HepG2 (cell line): Measurements from ENCODE around the gene ECHS1. TPM values are rescaled to one million over a fixed set of nuclear protein-coding genes. Genes with fewer than 3 reads are reported as not detected.

ENCODE experiments used
- AKNA ChIP-seq: sonication (generic); formaldehyde crosslinking; IDR thresholded peaks from 2 replicates; pipeline ENCODE4 v1.4.0; 2020; ENCODE audit warnings: missing genetic modification reagents, borderline replicate concordance
- CENPX ChIP-seq: sonication (generic); formaldehyde crosslinking; IDR thresholded peaks from 2 replicates; pipeline ENCODE4 v1.9.0; 2021; ENCODE audit warnings: mild to moderate bottlenecking, missing genetic modification reagents, moderate library complexity
- SP140L ChIP-seq: sonication (generic); formaldehyde crosslinking; IDR thresholded peaks from 2 replicates; pipeline ENCODE4 v1.4.0; 2020; ENCODE audit warnings: missing genetic modification reagents, borderline replicate concordance
- TERF1 ChIP-seq: sonication (generic); formaldehyde crosslinking; IDR thresholded peaks from 2 replicates; pipeline ENCODE4 v1.8.0; 2022; ENCODE audit warnings: mild to moderate bottlenecking, missing genetic modification reagents, moderate library complexity
- THAP9 ChIP-seq: sonication (generic); formaldehyde crosslinking; IDR thresholded peaks from 2 replicates; pipeline ENCODE4; 2020; ENCODE audit warnings: missing genetic modification reagents, mild to moderate bottlenecking, borderline replicate concordance
- TIGD3 ChIP-seq: sonication (generic); formaldehyde crosslinking; IDR thresholded peaks from 2 replicates; pipeline ENCODE4 v1.5.1; 2020; ENCODE audit warnings: mild to moderate bottlenecking, missing genetic modification reagents, borderline replicate concordance
- USF2 ChIP-seq, 2 experiments: sonication (generic) in 1 of 2; formaldehyde crosslinking in 1 of 2; IDR thresholded peaks; 2 replicates each; pipeline versions ENCODE4 v1.5.1 to v1.6.1; 2011 to 2020; ENCODE audit warnings: borderline replicate concordance in 1 of 2, low read depth in 1 of 2, low read length in 1 of 2, mild to moderate bottlenecking in 1 of 2, missing genetic modification reagents in 1 of 2, moderate library complexity in 1 of 2
- ZBTB39 ChIP-seq: sonication (generic); formaldehyde crosslinking; IDR thresholded peaks from 2 replicates; pipeline ENCODE4 v1.5.0; 2020; ENCODE audit warnings: missing genetic modification reagents
- ZNF616 ChIP-seq: sonication (generic); formaldehyde crosslinking; IDR thresholded peaks from 2 replicates; pipeline ENCODE4 v1.5.0; 2020; ENCODE audit warnings: low read depth, mild to moderate bottlenecking, missing genetic modification reagents
- ZNF773 ChIP-seq: sonication (generic); formaldehyde crosslinking; IDR thresholded peaks from 2 replicates; pipeline ENCODE4 v1.4.0; 2020; ENCODE audit warnings: missing genetic modification reagents, borderline replicate concordance
- ZNF788 ChIP-seq: sonication (generic); formaldehyde crosslinking; IDR thresholded peaks from 2 replicates; pipeline ENCODE4 v1.5.0; 2020; ENCODE audit warnings: mild to moderate bottlenecking, missing genetic modification reagents, borderline replicate concordance
- polyA plus RNA-seq, 8 experiments: library from polyadenylated mRNA; depleted of rRNA in 3 of 8; stranded (reverse) in 7 of 8; unstranded in 1 of 8; fragments of >200 nt; fragmentation: Illumina TruSeq in 4 of 8; extraction: Trizol in 4 of 8; gene quantifications; 2 replicates each; pipeline versions ENCODE4 v1.2.1 to v1.2.3, GENCODE V29; 2011 to 2016; ENCODE audit warnings: low read depth in 4 of 8, missing spikeins in 1 of 8, mixed read lengths in 1 of 8; ENCODE audit not compliant: insufficient read depth in 1 of 8
- total RNA-seq, 5 experiments: library from RNA; depleted of rRNA; stranded (reverse); fragments of >200 nt; fragmentation: Illumina TruSeq; extraction: Trizol; gene quantifications; 2 replicates each; pipeline ENCODE4 v1.2.3, GENCODE V29; 2016; ENCODE audit warnings: low read depth in 1 of 5

The ECHS1 gene
- total and polyA plus RNA-seq, 2 of the 13 experiments (the other 11 are each of a cell fraction or from before 2014, with no cell fraction given): 32.7 to 195 TPM

GRCh38 chr10:133358162-133358924 lies 14.8 kb downstream of the ECHS1 start (continued):
- no peak for TF ChIP-seq ZBTB39
- no peak for TF ChIP-seq TIGD3
- no peak for TF ChIP-seq USF2 (IDR thresholded peaks at IDR 0.05; ENCODE audit: low read depth, low read length)
- TF ChIP-seq USF2 (CRISPR knock-in tag; IDR thresholded peaks at IDR 0.05; ENCODE audit: borderline replicate concordance): no peak
- peak; percentile 66; the same call in 1 of the 2 replicates for TF ChIP-seq THAP9 (CRISPR knock-in tag)
- 0 out of 2 replicates have a peak, but pooled peaks have one; percentile 55 for TF ChIP-seq TERF1 (CRISPR knock-in tag)
- TF ChIP-seq AKNA: no peak
- peak; percentile 72; the same call in 1 of the 2 replicates for TF ChIP-seq ZNF788 (CRISPR knock-in tag)
- no peak for TF ChIP-seq SP140L (CRISPR knock-in tag)
- TF ChIP-seq ZNF616 (CRISPR knock-in tag): no peak
- TF ChIP-seq CENPX (CRISPR knock-in tag): no peak
- TF ChIP-seq ZNF773 (CRISPR knock-in tag): no peak
